ENCODE measurements around the gene UBE2H.

DNA sequence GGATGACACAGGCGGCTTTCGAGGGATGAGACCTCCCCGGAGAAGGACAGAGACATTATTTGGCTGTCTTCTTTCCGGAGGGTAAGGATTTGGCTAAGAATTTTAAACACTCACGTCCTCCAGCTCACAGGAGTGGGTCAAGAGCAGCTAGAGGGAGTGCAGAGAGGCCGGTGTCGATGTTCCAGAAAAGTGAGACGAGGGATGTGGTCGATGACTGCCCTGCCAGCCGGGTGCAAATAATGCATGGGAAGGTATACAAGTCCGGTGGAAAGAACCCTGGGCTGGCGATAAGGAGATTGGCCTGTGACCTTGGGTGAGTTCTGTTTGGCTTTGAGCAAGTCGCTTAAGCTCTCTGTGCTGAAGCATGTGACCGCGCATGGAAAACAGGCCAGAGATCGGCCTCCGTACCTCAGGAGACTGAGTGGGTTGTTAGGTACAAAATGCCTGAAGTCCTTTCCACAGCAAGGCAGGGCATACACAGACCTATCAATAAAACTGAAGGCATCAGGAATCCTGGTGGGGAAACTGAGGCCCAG, 149.1 kb downstream of the UBE2H start:
- TF ChIP-seq, protein P1, sequence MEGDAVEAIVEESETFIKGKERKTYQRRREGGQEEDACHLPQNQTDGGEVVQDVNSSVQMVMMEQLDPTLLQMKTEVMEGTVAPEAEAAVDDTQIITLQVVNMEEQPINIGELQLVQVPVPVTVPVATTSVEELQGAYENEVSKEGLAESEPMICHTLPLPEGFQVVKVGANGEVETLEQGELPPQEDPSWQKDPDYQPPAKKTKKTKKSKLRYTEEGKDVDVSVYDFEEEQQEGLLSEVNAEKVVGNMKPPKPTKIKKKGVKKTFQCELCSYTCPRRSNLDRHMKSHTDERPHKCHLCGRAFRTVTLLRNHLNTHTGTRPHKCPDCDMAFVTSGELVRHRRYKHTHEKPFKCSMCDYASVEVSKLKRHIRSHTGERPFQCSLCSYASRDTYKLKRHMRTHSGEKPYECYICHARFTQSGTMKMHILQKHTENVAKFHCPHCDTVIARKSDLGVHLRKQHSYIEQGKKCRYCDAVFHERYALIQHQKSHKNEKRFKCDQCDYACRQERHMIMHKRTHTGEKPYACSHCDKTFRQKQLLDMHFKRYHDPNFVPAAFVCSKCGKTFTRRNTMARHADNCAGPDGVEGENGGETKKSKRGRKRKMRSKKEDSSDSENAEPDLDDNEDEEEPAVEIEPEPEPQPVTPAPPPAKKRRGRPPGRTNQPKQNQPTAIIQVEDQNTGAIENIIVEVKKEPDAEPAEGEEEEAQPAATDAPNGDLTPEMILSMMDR (IDR thresholded peaks at IDR 0.05; ENCODE audit: insufficient read depth, low read length, poor library complexity, severe bottlenecking) = no peak
- no peak for TF ChIP-seq EZH2phosphoT487 (conservative IDR thresholded peaks at IDR 0.05; ENCODE audit: low read length)
